Mammary epithelial cell (primary cell): Measurements from ENCODE around the gene IP6K3.

ENCODE experiments used
- CTCF ChIP-seq, 2 donors: IDR thresholded peaks in 1 of 2; conservative IDR thresholded peaks in 1 of 2; 2 replicates each; pipeline ENCODE4 v1.5.1; 2011 to 2012; ENCODE audit warnings: inconsistent platforms in 2 of 2, low read length in 2 of 2, mild to moderate bottlenecking in 2 of 2, control low read depth in 1 of 2, low read depth in 1 of 2; ENCODE audit not compliant: insufficient read depth in 1 of 2; ENCODE audit errors: extremely low read depth in 1 of 2
- EZH2 ChIP-seq: IDR thresholded peaks from 2 replicates; pipeline ENCODE4 v1.6.1; 2012; ENCODE audit warnings: low read length, inconsistent platforms, borderline replicate concordance

- no peak for TF ChIP-seq CTCF (conservative IDR thresholded peaks at IDR 0.05 in 1 of 2, IDR thresholded peaks at IDR 0.05 in 1 of 2; ENCODE audit: extremely low read depth in 1 of 2, insufficient read depth in 1 of 2, low read depth in 1 of 2, low read length in 2 of 2)
- no peak for TF ChIP-seq EZH2
Measured at GRCh38 chr6:33677689-33678088, 69.0 kb downstream of the IP6K3 start.
